GM18951 (cell line): ENCODE results near the gene TNFSF13.

Experiments used
- POLR2A ChIP-seq: IDR thresholded peaks from 4 replicates; pipeline ENCODE4 v1.6.1; 2011; ENCODE audit warnings: mild to moderate bottlenecking; ENCODE audit not compliant: insufficient read length, insufficient read depth; ENCODE audit errors: extremely low read depth
- in situ Hi-C: fragments of 300-500 bp; cut with MboI; formaldehyde crosslinking; loops from one replicate; pipeline ENCODE4 v1.12.0; 2022; ENCODE audit warnings: low sequenced_read_pairs, mixed read lengths, inconsistent platforms; ENCODE audit not compliant: unreplicated experiment

The TNFSF13 gene

DNA sequence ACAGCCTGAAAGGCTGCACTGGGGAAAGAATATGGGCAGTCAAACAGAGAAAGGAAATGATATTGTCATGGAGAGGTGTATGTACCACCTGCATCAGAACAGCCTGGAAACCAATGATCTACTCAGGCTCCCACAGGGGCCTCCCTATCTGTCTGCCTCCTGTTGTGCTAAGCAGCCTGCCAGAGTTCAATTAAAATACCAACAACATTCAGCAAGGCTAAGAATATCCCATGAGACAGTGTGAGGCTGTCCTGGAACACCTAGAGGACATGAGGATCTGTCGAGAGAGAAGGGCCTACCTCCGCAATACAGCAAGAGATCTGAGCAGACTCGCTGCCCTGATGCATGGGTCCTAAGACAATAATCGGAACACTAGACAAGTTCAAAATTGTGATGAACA lies 47.7 kb downstream of the TNFSF13 start:
- in situ Hi-C loops, result no loop called here
- no peak for TF ChIP-seq POLR2A

DNA sequence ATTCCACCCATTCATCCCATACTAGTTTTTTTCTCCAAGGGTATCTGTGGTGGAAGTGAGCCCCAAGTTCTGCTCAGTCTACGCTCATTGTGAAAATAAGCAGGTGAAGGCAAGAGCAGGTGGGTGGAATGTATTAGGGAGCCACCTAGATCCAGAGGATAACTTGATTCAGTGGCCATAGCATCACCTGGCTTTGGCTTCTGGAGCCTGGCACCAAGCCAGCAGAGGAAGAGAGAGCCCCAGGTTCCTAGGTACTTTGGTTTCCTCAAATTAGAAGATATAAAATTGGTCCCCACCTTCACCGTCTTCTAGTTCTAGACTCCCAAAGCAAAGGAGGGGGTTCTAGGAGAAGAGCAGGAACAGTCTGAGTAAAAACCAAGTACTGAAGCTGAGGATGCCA lies 52.1 kb downstream of the TNFSF13 start:
- in situ Hi-C loops, result no loop called here
- TF ChIP-seq POLR2A, result no peak
